Peyer's patch (tissue), 4 donors: ENCODE measurements around the gene AMER3. TPM values are rescaled to one million over a fixed set of nuclear protein-coding genes. Genes with fewer than 3 reads are reported as not detected.

ENCODE experiments used
- DNase-seq, 3 donors: peaks; one replicate each; pipeline ENCODE4 v3.0.0-alpha.2; 2017 to 2019
- H3K27ac ChIP-seq, 4 donors: fragments of 200-600 bp; sonication (generic); one replicate each; pipeline ENCODE4 v1.5.1; 2016 to 2019
- H3K27me3 ChIP-seq, 2 donors: fragments of 200-600 bp; sonication (generic); one replicate each; pipeline ENCODE4 v1.5.1; 2019
- H3K36me3 ChIP-seq, 3 donors: fragments of 200-600 bp; sonication (generic); one replicate each; pipeline ENCODE4 v1.5.1; 2016 to 2019
- H3K4me1 ChIP-seq, 4 donors: fragments of 200-600 bp; sonication (generic); one replicate each; pipeline ENCODE4 v1.5.1; 2016 to 2019
- H3K4me3 ChIP-seq, 4 donors: fragments of 200-600 bp; sonication (generic); 1 replicate in 3 of 4; 2 replicates in 1 of 4; pipeline ENCODE4 v1.5.1; 2016 to 2019; ENCODE audit warnings: mild to moderate bottlenecking in 1 of 4
- H3K9me3 ChIP-seq, 4 donors: fragments of 200-600 bp; sonication (generic); one replicate each; pipeline ENCODE4 v1.5.1; 2016 to 2019; ENCODE audit warnings: mild to moderate bottlenecking in 1 of 4
- POLR2A ChIP-seq, 2 donors: fragments of 450-650 bp; IDR thresholded peaks; one replicate each; pipeline ENCODE4 v1.5.1; 2017; ENCODE audit warnings: antibody characterized with exemption in 2 of 2, mild to moderate bottlenecking in 2 of 2, moderate library complexity in 2 of 2
- total RNA-seq, 4 donors: library from RNA; depleted of rRNA; stranded (reverse); fragments of >200 nt; gene quantifications; one replicate each; pipeline ENCODE4 v1.1.0, GENCODE V29; 2016
- TF ChIP-seq, protein P1 (sequence below), 6 experiments: fragments of 450-650 bp in 4 of 6; fragments of 200-600 bp in 2 of 6; sonication (generic) in 1 of 6; IDR thresholded peaks; one replicate each; pipeline ENCODE4 v1.5.1; 2017 to 2019; ENCODE audit warnings: antibody characterized with exemption in 6 of 6, mild to moderate bottlenecking in 3 of 6, moderate library complexity in 1 of 6

The AMER3 gene
- total RNA-seq, 4 donors from 2014 or later, result 0.13 to 1.1 (median 0.70) TPM; not detected in 1

DNA sequence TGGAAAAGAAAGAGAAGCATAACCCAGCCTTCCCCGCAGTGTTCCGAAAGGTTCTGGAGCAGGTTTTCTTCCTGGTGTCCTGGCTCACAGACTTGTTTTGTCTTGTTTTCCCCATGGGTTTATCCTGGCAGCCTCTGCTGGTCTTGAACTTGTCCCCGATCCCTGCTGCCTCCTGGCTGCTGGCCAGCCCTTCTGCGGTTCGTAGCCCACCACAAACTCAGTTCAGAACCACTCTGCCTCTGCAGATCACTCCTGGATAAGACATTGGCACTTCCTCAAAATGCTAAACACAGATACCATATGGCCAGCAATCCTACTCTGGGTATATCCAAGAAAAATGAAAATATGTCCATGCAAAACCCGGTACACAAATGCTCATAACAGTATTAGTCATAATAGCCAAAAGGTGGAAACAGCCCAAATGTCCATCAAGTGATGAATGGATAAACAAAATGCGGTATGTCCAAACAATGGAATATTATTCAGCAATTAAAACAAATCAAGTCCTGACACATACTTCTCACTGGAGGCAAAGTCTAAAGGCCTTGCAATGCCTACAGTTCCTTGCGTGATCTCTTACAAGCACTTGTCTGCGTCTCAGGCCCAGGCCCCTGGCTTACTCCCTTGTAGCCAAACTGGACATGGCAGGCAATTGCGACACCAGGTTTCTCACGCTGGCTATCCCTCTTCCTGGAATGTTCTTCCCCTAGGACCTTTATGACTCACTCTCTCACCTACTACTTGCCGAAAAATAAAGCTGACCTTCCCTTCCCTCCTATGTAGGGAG lies 53.3 kb downstream of the AMER3 start:
- Histone ChIP-seq H3K4me3 (no peak overlapping the region), H3K9me3 (no peaks in the 10 kb centered on the region), H3K36me3 (no peaks in the 10 kb centered on the region), H3K27me3 (no peaks in the 10 kb centered on the region), H3K27ac (no peak overlapping the region), H3K4me1 (no peaks in the 10 kb centered on the region)
- DNase-seq, result no peak
- TF ChIP-seq, protein P1, sequence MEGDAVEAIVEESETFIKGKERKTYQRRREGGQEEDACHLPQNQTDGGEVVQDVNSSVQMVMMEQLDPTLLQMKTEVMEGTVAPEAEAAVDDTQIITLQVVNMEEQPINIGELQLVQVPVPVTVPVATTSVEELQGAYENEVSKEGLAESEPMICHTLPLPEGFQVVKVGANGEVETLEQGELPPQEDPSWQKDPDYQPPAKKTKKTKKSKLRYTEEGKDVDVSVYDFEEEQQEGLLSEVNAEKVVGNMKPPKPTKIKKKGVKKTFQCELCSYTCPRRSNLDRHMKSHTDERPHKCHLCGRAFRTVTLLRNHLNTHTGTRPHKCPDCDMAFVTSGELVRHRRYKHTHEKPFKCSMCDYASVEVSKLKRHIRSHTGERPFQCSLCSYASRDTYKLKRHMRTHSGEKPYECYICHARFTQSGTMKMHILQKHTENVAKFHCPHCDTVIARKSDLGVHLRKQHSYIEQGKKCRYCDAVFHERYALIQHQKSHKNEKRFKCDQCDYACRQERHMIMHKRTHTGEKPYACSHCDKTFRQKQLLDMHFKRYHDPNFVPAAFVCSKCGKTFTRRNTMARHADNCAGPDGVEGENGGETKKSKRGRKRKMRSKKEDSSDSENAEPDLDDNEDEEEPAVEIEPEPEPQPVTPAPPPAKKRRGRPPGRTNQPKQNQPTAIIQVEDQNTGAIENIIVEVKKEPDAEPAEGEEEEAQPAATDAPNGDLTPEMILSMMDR (IDR thresholded peaks at IDR 0.05), result no peak
- no peak for TF ChIP-seq POLR2A (IDR thresholded peaks at IDR 0.05)

DNA sequence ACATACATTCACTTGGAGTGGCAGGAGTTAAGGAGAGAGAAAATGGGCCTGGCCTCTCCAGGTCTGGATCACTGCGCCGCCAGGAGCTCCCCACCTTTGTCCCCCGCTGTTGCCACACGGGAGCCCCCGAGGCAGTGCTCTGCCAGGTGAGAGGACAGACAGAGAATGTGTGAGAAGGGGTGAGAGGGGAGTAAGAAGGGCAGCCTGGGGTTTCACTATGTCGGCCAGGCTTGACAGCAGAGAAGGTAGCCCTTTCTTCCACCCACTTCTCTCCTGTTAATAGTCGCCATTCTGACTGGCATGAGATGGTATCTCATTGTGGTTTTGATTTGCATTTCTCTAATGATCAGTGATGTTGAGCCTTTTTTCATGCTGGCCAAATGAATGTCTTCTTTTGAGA lies 55.1 kb downstream of the AMER3 start:
- Histone ChIP-seq H3K27ac (no peak overlapping the region), H3K36me3 (no peaks in the 10 kb centered on the region), H3K9me3 (no peaks in the 10 kb centered on the region), H3K27me3 (no peaks in the 10 kb centered on the region), H3K4me3 (no peak overlapping the region), H3K4me1 (no peaks in the 10 kb centered on the region)
- TF ChIP-seq, protein P1 (IDR thresholded peaks at IDR 0.05), result no peak
- TF ChIP-seq POLR2A (IDR thresholded peaks at IDR 0.05), result no peak
- DNase-seq, result no peak

DNA sequence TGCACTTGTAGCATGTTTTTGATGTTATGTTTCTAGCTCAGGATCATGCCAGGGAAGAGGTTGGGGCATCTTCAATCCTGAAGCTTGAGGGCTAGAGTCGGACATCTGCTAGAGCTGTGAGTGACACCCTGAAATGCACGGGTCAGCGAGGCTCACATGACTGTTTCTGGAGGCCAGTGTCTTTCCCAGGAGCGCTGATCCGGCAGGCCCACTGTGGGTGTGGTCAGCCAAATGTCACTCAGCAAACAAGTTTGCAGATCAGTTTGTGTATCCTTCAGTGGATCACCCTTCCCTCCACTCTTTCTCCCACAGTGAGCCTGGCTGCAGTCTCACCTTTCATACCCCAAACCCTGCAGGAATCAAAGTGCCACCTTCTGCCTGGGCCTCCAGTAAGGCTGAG lies 58.4 kb downstream of the AMER3 start:
- no peak for DNase-seq
- no peaks in the 10 kb centered on the region for H3K9me3 ChIP-seq
- no peak for TF ChIP-seq POLR2A (IDR thresholded peaks at IDR 0.05)
- TF ChIP-seq, protein P1 (IDR thresholded peaks at IDR 0.05), result no peak
- H3K4me1 ChIP-seq, result no peaks in the 10 kb centered on the region
- no peaks in the 10 kb centered on the region for H3K27me3 ChIP-seq
- no peak overlapping the region for H3K27ac ChIP-seq
- H3K4me3 ChIP-seq, result no peak overlapping the region
- H3K36me3 ChIP-seq, result no peaks in the 10 kb centered on the region

DNA sequence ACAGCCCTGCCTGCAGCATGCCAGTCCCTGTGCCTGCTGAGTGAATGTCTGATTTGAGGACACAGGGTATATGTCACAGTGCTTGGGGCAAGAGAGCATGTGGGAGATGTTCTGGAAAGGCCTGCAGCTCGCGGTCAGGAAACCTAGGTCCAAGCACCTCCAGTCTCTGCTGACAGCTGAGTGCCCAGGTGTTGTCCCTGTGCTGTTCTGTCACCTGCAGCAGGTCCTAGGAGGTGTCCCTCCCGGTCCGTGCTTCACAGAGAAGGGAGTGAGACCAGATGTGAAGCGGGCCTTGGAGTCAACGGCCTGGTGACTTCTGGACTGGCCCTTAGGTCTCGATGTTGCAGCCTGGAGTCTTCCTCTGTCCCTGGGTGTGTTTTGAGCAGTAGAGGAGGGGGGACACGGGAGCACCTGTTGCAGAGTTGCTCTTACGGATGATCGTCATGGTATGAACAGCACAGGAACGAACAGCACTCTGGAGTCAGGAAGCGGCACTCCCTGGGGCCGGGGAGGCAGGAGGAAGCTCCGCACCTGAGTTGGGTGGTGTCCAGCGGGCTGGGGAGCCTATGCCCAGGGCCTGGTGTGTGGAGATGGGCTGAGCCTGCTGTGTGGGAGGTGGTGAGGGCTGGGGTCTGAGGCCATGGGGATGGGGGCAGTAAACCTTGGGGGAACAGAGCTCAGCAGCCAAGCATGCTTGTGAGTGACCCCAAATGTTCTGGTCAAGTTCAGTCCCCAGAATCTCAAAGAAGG lies 59.8 kb downstream of the AMER3 start:
- Histone ChIP-seq H3K4me1 (no peaks in the 10 kb centered on the region), H3K4me3 (no peak overlapping the region), H3K9me3 (no peaks in the 10 kb centered on the region), H3K27ac (no peak overlapping the region), H3K27me3 (no peaks in the 10 kb centered on the region), H3K36me3 (no peaks in the 10 kb centered on the region)
- peak in 1 of 3 donors; percentile 23 for DNase-seq
- TF ChIP-seq, protein P1 (IDR thresholded peaks at IDR 0.05), result no peak
- no peak for TF ChIP-seq POLR2A (IDR thresholded peaks at IDR 0.05)

Other genes starting within 250 kb of the AMER3 start
- under 1 TPM in 1 of 4 donors, not detected in 3; 0.53 TPM for gene POTEI, start 246.2 kb upstream of the AMER3 start, total RNA-seq
- gene CFC1B, start 234.3 kb upstream of the AMER3 start, total RNA-seq, result not detected
- not detected for gene CFC1, start 156.0 kb upstream of the AMER3 start, total RNA-seq
- 1 to 10 TPM in 1 of 4 donors, not detected in 3; 1.7 TPM for gene POTEJ, start 144.1 kb upstream of the AMER3 start, total RNA-seq
- gene GPR148, start 26.5 kb upstream of the AMER3 start, total RNA-seq, result not detected
- 10 to 100 TPM in 1 of 4 donors, 1 to 10 TPM in 3; 1.1 to 10.7 (median 1.6) TPM for gene ARHGEF4, start 81.4 kb downstream of the AMER3 start, total RNA-seq